Muscle of back (tissue), 13 donors: ENCODE data around the gene RBM24. TPM values are rescaled to one million over a fixed set of nuclear protein-coding genes. Genes with fewer than 3 reads are reported as not detected.

Experiments
- DNase-seq, 3 donors: peaks; one replicate each; pipeline versions ENCODE4 v3.0.0 to v3.0.0-alpha.2; 2013
- long read RNA-seq, 9 donors: transcript quantifications; one replicate each; lab custom pipeline, GENCODE V29; 2026
- polyA plus RNA-seq, 10 donors: library from polyadenylated mRNA; unstranded; fragments of 120-200 nt; gene quantifications; one replicate each; pipeline ENCODE4 v1.2.1, GENCODE V29; 2013; ENCODE audit not compliant: insufficient read length in 10 of 10

The RBM24 gene
- polyA plus RNA-seq, result 100 to 1,000 TPM; 137 to 367 (median 249) TPM
- long read RNA-seq, donor 1, transcript RBM24-202 (4 exons, 2,703 nt), result minor isoform, 30 of 84 reads
- long read RNA-seq, donor 1, transcript RBM24-208 (2 exons, 1,222 nt), result major isoform, 36 of 84 reads
- long read RNA-seq, donor 1, partial matches to known transcripts, result 0 of 84 reads
- long read RNA-seq, donor 1, other reads (novel, unspliced or antisense), result 16 of 84 reads
- long read RNA-seq, donor 2, transcript RBM24-202 (4 exons, 2,703 nt), result minor isoform, 24 of 64 reads
- long read RNA-seq, donor 2, transcript RBM24-208 (2 exons, 1,222 nt), result major isoform, 27 of 64 reads
- long read RNA-seq, donor 2, partial matches to known transcripts, result 0 of 64 reads
- long read RNA-seq, donor 2, other reads (novel, unspliced or antisense), result 12 of 64 reads
- long read RNA-seq, donor 3, result 0 reads
- long read RNA-seq, donor 4, transcript RBM24-208 (2 exons, 1,222 nt), result minor isoform, 14 of 54 reads
- long read RNA-seq, donor 4, transcript RBM24-202 (4 exons, 2,703 nt), result major isoform, 16 of 54 reads
- long read RNA-seq, donor 4, partial matches to known transcripts, result 11 of 54 reads
- long read RNA-seq, donor 4, other reads (novel, unspliced or antisense), result 12 of 54 reads
- long read RNA-seq, donor 5, transcript RBM24-202 (4 exons, 2,703 nt), result minor isoform, 18 of 53 reads
- long read RNA-seq, donor 5, transcript RBM24-208 (2 exons, 1,222 nt), result major isoform, 23 of 53 reads
- long read RNA-seq, donor 5, partial matches to known transcripts, result 0 of 53 reads
- long read RNA-seq, donor 5, other reads (novel, unspliced or antisense), result 8 of 53 reads
- long read RNA-seq, donor 6, transcript RBM24-208 (2 exons, 1,222 nt), result major isoform, 25 of 61 reads
- long read RNA-seq, donor 6, transcript RBM24-202 (4 exons, 2,703 nt), result minor isoform, 24 of 61 reads
- long read RNA-seq, donor 6, partial matches to known transcripts, result 0 of 61 reads
- long read RNA-seq, donor 6, other reads (novel, unspliced or antisense), result 10 of 61 reads
- long read RNA-seq, donor 7, transcript RBM24-202 (4 exons, 2,703 nt), result major isoform, 20 of 48 reads
- long read RNA-seq, donor 7, transcript RBM24-208 (2 exons, 1,222 nt), result major isoform, 20 of 48 reads
- long read RNA-seq, donor 7, partial matches to known transcripts, result 0 of 48 reads
- long read RNA-seq, donor 7, other reads (novel, unspliced or antisense), result 7 of 48 reads
- long read RNA-seq, donor 8, transcript RBM24-208 (2 exons, 1,222 nt), result major isoform, 11 of 32 reads
- long read RNA-seq, donor 8, transcript RBM24-202 (4 exons, 2,703 nt), result minor isoform, 8 of 32 reads
- long read RNA-seq, donor 8, partial matches to known transcripts, result 12 of 32 reads
- long read RNA-seq, donor 8, other reads (novel, unspliced or antisense), result 0 of 32 reads
- long read RNA-seq, donor 9, partial matches to known transcripts, result 8 of 13 reads
- long read RNA-seq, donor 9, other reads (novel, unspliced or antisense), result 0 of 13 reads

- peak in 2 of 3 donors; percentile 70 to 84 for DNase-seq
Measured at GRCh38 chr6:17281100-17281496, at the start of gene RBM24. Gene RBM24, plus strand, starts transcription at chr6:17281361. Its CDS starts 221 bp downstream, at chr6:17281582.

- DNase-seq, result no peak
Measured at GRCh38 chr6:17233531-17233930, 47.6 kb upstream of the RBM24 start.

GRCh38 chr6:17237246-17237645, 43.9 kb upstream of the RBM24 start:
- DNase-seq, result no peak

- no peak for DNase-seq
Measured at GRCh38 chr6:17239260-17239659, 41.9 kb upstream of the RBM24 start.

GRCh38 chr6:17240803-17241500, 40.2 kb upstream of the RBM24 start:
- DNase-seq, result no peak

GRCh38 chr6:17242087-17242486, 39.1 kb upstream of the RBM24 start:
- DNase-seq, result no peak

GRCh38 chr6:17250237-17250636, 30.9 kb upstream of the RBM24 start:
- no peak for DNase-seq

- no peak for DNase-seq
Measured at GRCh38 chr6:17251953-17252352, 29.2 kb upstream of the RBM24 start.

- DNase-seq, result no peak
Measured at GRCh38 chr6:17258749-17259148, 22.4 kb upstream of the RBM24 start.

- DNase-seq, result no peak
Measured at GRCh38 chr6:17265570-17265969, 15.6 kb upstream of the RBM24 start.

- no peak for DNase-seq
Measured at GRCh38 chr6:17267566-17267965, 13.6 kb upstream of the RBM24 start.

GRCh38 chr6:17268114-17268513, 13.0 kb upstream of the RBM24 start:
- no peak for DNase-seq

- no peak for DNase-seq
Measured at GRCh38 chr6:17269840-17270239, 11.3 kb upstream of the RBM24 start.

- no peak for DNase-seq
Measured at GRCh38 chr6:17271628-17272027, 9.5 kb upstream of the RBM24 start.

GRCh38 chr6:17276766-17277165, 4.4 kb upstream of the RBM24 start:
- no peak for DNase-seq

GRCh38 chr6:17277256-17277655, 3.9 kb upstream of the RBM24 start:
- DNase-seq, result no peak

GRCh38 chr6:17278289-17279063, 2.7 kb upstream of the RBM24 start:
- no peak for DNase-seq

GRCh38 chr6:17280138-17280537, 1.0 kb upstream of the RBM24 start:
- no peak for DNase-seq

- peak; percentile 70 to 86 (median 77) for DNase-seq
Measured at GRCh38 chr6:17280552-17281090, 540 bp upstream of the RBM24 start.
